OCI-LY7 (cell line): ENCODE results near the gene PSME4.

Experiments used
- CTCF ChIP-seq: fragments of 200-600 bp; sonication (generic); conservative IDR thresholded peaks from 2 replicates; pipeline ENCODE4 v1.5.1; 2014; ENCODE audit warnings: mild to moderate bottlenecking, antibody characterized with exemption, low read length, moderate library complexity, mixed read lengths
- EZH2phosphoT487 ChIP-seq: fragments of 200-600 bp; sonication (generic); IDR thresholded peaks from 2 replicates; pipeline ENCODE4 v1.6.1; 2018; ENCODE audit warnings: low read depth, borderline replicate concordance, mild to moderate bottlenecking, mixed run types, antibody characterized with exemption, low read length, moderate library complexity, mixed read lengths

GRCh38 chr2:53865962-53866361, 104.8 kb downstream of the PSME4 start:
- no peak for TF ChIP-seq CTCF
- no peak for TF ChIP-seq EZH2phosphoT487
